A673 (cell line): Measurements from ENCODE around the gene ANXA2R. TPM values are rescaled to one million over a fixed set of nuclear protein-coding genes. Genes with fewer than 3 reads are reported as not detected.

Source experiments
- BruUV-seq: library from RNA; stranded (reverse); fragments of 400-500 nt; replicated peaks from 2 replicates; lab custom pipeline; 2021; lab: Mats Ljungman, UMichigan
- CTCF ChIA-PET: fragments of 300-600 bp; sonication (Branson Sonifier 250); formaldehyde crosslinking; loops from one replicate; lab custom pipeline; 2022; ENCODE audit warnings: antibody characterized with exemption; lab: Charles Lee
- POLR2A ChIA-PET: fragments of 300-600 bp; sonication (Branson Sonifier 250); formaldehyde crosslinking; loops from one replicate; lab custom pipeline; 2022; ENCODE audit warnings: antibody characterized with exemption; ENCODE audit not compliant: low non-redundant PET; lab: Charles Lee
- DNase-seq: peaks from one replicate; pipeline ENCODE4 v3.0.0-alpha.2; 2015; ENCODE audit warnings: low spot score
- H3K27ac ChIP-seq: fragments of 200-600 bp; sonication (generic); 2 replicates; pipeline ENCODE4 v1.5.1; 2016; ENCODE audit warnings: mixed run types, low read depth, mild to moderate bottlenecking, mixed read lengths, antibody characterized with exemption, low read length; ENCODE audit not compliant: poor library complexity, severe bottlenecking
- H3K27me3 ChIP-seq: fragments of 200-600 bp; sonication (generic); replicated peaks from 2 replicates; pipeline ENCODE4 v1.6.1; 2017; ENCODE audit warnings: mixed run types, low read depth, mild to moderate bottlenecking, mixed read lengths, antibody characterized with exemption, low read length; ENCODE audit not compliant: insufficient read depth, poor library complexity
- H3K36me3 ChIP-seq: fragments of 200-600 bp; sonication (generic); 2 replicates; pipeline ENCODE4 v1.6.1; 2016; ENCODE audit warnings: mixed run types, mild to moderate bottlenecking, mixed read lengths, antibody characterized with exemption, low read length; ENCODE audit not compliant: insufficient read depth, poor library complexity, severe bottlenecking
- H3K4me1 ChIP-seq: fragments of 200-600 bp; sonication (generic); 2 replicates; pipeline ENCODE4 v1.6.1; 2017; ENCODE audit warnings: mixed run types, mild to moderate bottlenecking, mixed read lengths, antibody characterized with exemption, low read length; ENCODE audit not compliant: insufficient read depth, poor library complexity, severe bottlenecking
- H3K4me3 ChIP-seq: fragments of 200-600 bp; sonication (generic); 2 replicates; pipeline ENCODE4 v1.5.1; 2016; ENCODE audit warnings: low read depth, mixed run types, mild to moderate bottlenecking, mixed read lengths, low read length; ENCODE audit not compliant: poor library complexity, severe bottlenecking
- H3K9me3 ChIP-seq: fragments of 200-600 bp; sonication (generic); 2 replicates; pipeline ENCODE4 v1.6.1; 2016; ENCODE audit warnings: mixed run types, low read depth, mild to moderate bottlenecking, mixed read lengths, antibody characterized with exemption, low read length; ENCODE audit not compliant: poor library complexity, severe bottlenecking
- CTCF ChIP-seq: fragments of 300-800, 200-600 bp; sonication (generic); conservative IDR thresholded peaks from 2 replicates; pipeline ENCODE4 v1.5.1; 2017; ENCODE audit warnings: low read depth, mild to moderate bottlenecking, antibody characterized with exemption, low read length, moderate library complexity, mixed read lengths
- EZH2 ChIP-seq: fragments of 200-600 bp; sonication (generic); IDR thresholded peaks from 2 replicates; pipeline ENCODE4 v1.6.1; 2017; ENCODE audit warnings: borderline replicate concordance, low read depth, mild to moderate bottlenecking, mixed read lengths, antibody characterized with exemption, low read length; ENCODE audit not compliant: poor library complexity, severe bottlenecking
- intact Hi-C: fragments of 100-400 bp; cut with micrococcal nuclease; formaldehyde crosslinking; loops from one replicate; pipeline ENCODE4 v1.10.0; 2022; ENCODE audit not compliant: unreplicated experiment
- total RNA-seq: library from RNA; stranded (reverse); gene quantifications from 2 replicates; pipeline ENCODE4 v1.2.3, GENCODE V29; 2021

ANXA2R gene
- total RNA-seq, 1 experiment from 2014 or later, result 1.4 TPM

- ChIA-PET CTCF (no interaction called here), POLR2A (no interaction called here)
- DNase-seq, result no peak
- TF ChIP-seq EZH2 (no peak), CTCF (no peak)
- Histone ChIP-seq H3K9me3 (no peaks in the 10 kb centered on the region), H3K36me3 (no peaks in the 10 kb centered on the region), H3K27me3 (no peaks in the 10 kb centered on the region), H3K4me3 (no peak overlapping the region), H3K27ac (no peak overlapping the region), H3K4me1 (peaks cover 4% of the 10 kb centered on the region)
- no TSS peak for BruUV-seq
- intact Hi-C loops, result no loop called here
Measured at GRCh38 chr5:43036856-43037635, 3.1 kb downstream of the ANXA2R start.

GRCh38 chr5:43036409-43036808 lies 3.7 kb downstream of the ANXA2R start:
- H3K36me3 ChIP-seq, result no peaks in the 10 kb centered on the region
- H3K4me1 ChIP-seq, result peaks cover 4% of the 10 kb centered on the region
- H3K27me3 ChIP-seq, result no peaks in the 10 kb centered on the region
- H3K4me3 ChIP-seq, result no peak overlapping the region
- CTCF ChIA-PET, result no interaction called here
- POLR2A ChIA-PET, result no interaction called here
- DNase-seq, result no peak
- BruUV-seq, result no TSS peak
- no peak overlapping the region for H3K27ac ChIP-seq
- intact Hi-C loops, result no loop called here
- no peaks in the 10 kb centered on the region for H3K9me3 ChIP-seq
- TF ChIP-seq CTCF (no peak), EZH2 (no peak)

- no peak for TF ChIP-seq CTCF
- no peak for TF ChIP-seq EZH2
- ChIA-PET CTCF (no interaction called here), POLR2A (no interaction called here)
- Histone ChIP-seq H3K4me1 (peaks cover 4% of the 10 kb centered on the region), H3K4me3 (no peak overlapping the region), H3K27me3 (no peaks in the 10 kb centered on the region), H3K9me3 (no peaks in the 10 kb centered on the region), H3K36me3 (no peaks in the 10 kb centered on the region), H3K27ac (no peak overlapping the region)
- BruUV-seq, result no TSS peak
- intact Hi-C loops, result no loop called here
- peak; percentile 19 for DNase-seq
Measured at GRCh38 chr5:43034591-43034968, 5.5 kb downstream of the ANXA2R start.
